8988T (cell line): Measurements from ENCODE around the gene RCL1.

Experiments
- DNase-seq: peaks from one replicate; pipeline ENCODE4 v3.0.0; 2011

Gene RCL1

DNA sequence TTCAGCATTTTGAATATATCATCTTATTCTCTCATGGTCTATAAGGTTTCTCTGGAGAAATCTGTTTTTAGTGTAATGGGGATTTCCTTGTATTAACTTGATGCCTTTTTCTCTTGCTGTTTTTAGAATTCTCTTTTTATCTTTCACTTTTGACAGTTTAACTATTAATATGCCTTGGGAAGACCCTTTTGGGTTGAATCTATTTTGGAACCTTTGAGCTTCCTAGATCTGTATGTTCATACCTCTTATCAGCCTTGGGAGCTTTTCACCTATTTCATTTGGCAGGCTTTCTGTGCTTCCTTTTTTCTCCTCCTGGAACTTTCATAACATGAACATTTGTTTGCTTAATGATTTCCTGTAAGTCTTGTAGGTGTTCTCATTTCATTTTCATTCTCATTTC, 22.2 kb downstream of the RCL1 start:
- no peak for DNase-seq

GRCh38 chr9:4815381-4815956, 22.7 kb downstream of the RCL1 start:
- DNase-seq: no peak

- no peak for DNase-seq
Observed at GRCh38 chr9:4820168-4820567, 27.4 kb downstream of the RCL1 start.

DNA sequence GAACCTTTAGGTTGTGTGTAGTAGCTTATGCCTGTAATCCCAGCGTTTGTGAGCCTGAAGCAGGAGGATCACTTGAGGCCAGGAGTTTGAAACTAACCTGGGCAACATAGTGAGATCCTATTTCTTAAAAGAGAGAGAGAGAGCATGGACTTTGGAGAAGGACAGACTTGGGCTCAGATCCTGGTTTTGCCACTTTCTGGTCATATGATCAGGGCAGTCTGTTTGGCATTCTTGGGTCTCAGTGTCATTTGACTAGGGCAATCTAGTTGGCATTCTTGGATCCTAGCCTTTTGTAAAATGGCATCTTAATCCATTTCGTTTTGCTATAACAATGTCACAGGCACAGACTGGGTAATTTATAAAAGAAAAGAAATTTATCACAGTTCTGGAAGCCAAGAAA, 28.4 kb downstream of the RCL1 start:
- DNase-seq: no peak

- no peak for DNase-seq
Observed at GRCh38 chr9:4822057-4822456, 29.3 kb downstream of the RCL1 start.

DNA sequence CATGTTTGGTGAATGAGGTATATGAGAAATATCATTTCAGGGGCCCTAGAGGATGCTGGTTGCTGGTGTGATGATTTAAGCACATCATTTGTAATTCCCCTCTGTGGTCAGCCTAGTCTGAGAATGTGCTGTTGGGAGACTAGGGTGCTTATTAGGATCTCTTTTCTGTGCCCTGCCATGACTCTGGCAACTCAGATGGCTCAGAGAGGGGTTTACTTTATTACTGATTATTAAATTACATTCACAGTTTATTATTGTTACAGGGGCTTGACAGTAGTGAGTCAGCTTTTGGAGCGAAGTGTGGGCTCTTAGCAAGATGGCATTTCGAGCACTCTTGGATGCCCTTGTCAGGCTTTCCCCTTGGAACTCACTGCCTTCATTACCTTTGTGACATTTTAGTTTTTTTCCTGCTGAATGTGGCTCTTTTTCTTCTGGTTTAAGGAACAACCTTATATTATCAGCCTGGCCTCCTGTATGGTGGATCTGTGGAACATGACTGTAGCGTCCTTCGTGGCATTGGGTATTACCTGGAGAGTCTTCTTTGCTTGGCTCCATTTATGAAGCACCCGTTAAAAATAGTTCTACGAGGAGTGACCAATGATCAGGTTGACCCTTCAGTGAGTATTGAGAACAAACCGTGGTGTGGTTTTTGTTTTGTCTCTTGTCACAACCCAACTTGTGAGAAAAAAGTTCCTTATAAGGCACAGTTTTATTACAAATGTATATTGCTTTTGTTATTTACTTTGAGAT, 33.8 kb downstream of the RCL1 start:
- DNase-seq: no peak

GRCh38 chr9:4827224-4827623, 34.5 kb downstream of the RCL1 start:
- no peak for DNase-seq

DNA sequence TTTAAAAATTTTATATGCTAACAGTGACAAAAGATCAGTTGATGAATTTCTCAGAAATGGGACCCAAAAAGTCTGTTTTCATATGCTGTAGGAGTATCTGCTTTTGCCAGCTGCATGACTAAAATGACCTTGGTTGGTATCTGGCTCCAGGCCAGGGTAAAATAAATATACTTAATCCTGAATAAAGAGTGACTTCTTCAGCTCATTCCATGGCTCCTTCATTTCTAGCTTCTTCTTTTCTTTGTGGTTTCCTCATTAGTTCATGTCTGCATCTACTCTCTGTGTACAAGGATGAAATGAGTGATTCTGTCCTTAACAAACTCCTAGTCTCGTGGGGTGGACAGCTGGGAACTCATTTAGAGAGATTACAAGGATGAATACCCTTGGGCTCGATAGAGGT, 36.0 kb downstream of the RCL1 start:
- DNase-seq: no peak

- no peak for DNase-seq
Observed at GRCh38 chr9:4829969-4830368, 37.2 kb downstream of the RCL1 start.

DNA sequence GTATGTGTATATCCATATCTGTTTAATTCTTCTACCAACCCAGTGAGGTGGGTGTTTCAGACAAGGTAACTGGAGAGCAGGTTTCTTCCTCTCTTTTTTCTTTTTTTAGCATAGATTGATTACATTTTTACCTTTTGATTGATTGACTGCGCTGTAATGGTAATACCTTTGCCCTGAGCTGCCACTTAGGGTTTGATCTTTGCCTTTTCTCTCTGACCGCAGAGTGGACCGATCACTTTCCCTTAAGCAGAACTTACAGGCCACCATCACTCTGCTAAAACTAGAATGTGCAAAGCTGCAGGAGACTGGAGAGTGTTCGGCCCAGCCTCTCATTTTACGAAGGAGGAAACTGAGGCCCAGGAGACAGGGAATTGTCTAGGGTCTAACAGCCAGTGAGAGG, 38.0 kb downstream of the RCL1 start:
- DNase-seq: no peak

DNA sequence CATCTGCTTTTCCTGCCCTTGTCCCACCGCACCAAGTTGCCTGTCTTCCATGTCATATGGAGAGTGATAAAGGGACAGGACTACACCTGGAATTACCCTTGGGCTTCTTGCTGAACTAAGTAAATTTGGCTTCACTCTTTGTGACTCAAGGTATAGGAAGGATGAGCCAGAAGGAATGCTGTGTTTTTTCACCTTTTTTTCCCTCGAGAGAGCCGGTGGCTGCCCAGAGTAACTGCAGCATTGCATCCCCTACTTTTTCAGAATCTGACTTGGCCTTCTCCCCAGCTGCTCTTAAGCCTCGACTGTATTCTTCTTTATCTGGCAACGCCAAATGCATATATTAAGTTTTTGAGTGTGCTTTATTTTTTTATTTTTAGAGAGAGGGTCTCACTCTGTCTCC, 38.4 kb downstream of the RCL1 start:
- no peak for DNase-seq

DNA sequence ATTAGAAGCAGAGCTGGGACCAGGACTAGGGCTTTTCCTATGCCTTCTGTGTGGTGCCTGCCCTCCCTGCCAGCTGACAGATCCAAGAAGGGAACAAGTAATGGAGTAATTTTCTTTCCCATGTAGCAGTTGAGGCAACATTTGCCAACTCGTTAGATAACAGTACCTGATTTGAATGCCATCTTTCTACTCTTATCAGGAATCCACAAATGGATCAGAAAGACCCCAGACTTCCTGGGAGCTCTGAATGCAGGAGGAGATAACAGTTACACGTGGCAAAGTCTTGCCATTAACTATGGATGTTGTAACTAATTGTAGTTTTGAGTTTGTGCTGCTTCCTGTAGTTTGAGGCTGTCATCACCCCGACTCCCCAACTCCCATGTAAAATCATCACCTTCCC, 39.2 kb downstream of the RCL1 start:
- DNase-seq: no peak

DNA sequence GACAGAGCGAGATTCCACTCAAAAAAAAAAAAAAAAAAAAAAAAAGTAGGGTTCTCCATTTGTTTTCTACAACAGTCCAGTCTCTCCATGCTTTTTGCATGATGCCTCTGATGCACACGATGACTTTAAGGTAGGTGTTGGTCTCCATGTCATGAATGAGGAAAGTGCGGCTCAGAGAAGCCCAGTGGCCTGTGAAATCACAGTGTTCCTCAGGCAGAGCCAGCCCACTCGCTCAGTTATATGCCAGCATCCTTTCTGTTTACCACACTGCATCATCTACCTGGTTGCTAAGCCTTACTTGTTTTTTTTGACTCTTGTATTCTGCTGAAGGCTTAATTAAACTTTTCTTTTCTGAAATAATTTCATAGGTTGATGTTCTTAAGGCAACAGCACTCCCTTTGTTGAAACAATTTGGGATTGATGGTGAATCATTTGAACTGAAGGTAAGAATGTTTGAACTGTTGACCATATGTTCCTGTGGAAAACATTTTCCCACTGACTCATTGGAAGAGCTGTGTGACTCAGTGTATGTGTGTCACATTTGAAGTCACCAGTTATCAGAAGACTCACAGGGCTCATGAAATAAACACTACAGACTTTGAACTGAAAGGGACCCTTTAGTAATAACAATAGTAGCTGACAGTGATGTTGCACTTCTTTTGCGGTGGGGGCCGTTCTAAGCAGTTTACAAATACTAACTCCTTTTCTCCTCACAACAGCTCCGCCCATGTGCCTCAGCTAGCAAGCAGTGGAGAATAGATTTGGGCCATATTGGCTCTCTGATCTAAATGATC, 40.2 kb downstream of the RCL1 start:
- peak; percentile 13 for DNase-seq

DNA sequence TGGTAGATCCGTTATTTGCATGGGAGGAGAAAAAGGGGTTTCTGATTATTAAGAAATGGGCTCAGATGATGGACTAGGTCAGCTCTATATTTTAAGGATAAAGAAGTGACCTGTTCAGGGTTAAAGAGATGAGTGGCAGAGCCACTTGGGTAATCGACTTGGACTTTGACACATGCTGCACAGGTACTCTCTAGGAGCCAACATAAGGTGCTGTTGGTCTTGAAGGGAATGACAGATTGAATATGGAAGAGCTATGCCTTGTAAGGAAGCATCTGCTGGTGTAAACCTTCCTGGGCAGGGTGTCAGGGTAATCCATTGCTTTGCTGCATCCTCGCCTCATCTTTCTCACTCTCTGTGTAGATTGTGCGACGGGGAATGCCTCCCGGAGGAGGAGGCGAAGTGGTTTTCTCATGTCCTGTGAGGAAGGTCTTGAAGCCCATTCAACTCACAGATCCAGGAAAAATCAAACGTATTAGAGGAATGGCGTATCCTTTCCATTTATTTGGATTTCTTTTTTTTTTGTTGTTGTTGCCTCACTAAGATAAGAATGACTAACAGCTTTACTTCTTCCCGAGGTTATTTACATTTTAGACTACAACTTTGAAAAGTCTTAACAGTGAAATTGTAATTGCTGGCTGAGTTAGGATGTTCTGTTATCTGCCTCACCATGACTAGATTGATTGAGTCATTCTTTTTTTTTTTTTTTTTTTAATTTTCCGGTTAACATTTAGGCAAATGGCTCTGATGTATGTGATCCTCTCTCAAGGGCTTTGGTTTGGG, 41.2 kb downstream of the RCL1 start:
- DNase-seq: no peak

- DNase-seq: no peak
Observed at GRCh38 chr9:4836676-4837075, 43.9 kb downstream of the RCL1 start.

DNA sequence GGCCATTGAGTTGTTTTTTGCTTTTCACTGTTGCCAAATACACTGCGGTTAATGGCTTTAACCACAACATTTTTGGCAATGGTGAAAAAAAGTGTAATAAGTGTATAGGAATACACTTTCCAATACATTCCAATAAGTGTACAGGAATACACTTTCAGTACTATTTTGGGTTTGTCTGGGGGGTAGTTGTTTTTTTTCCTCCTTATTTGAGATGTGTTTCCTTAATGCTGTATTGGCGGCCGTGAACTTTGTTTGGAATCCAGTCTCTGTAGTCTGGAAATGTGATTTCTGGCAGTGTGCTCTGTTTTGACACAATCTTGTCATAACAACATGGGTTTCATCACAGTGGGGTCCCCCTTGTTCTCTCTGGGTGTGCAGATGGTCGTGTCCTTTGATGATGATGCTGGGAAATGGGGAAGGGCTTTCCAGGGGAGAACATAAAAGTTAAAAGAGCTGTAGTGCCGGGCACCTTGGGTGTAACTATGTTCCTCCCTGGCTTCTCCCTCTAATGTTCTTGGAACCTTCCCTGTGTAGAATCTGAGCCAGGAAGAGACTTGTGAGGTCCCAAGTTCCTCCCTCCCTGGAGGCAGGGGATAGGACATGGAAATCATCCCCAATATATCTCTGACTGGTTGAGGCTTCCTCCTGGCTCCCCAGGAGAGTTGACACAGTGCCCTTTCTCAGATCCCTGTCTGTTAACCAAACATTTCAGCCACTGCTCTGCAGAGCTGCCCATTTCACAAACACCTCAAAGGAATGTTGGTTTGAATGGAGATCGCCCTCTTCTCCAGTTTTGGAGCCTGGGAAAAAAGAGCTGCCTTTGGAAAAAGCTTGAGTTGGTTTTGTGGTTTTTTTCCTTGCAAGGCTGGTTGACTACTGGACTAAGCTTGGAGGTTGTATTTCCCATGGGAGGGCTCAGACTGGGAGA, 44.8 kb downstream of the RCL1 start:
- DNase-seq: no peak

GRCh38 chr9:4838189-4838546, 45.4 kb downstream of the RCL1 start:
- DNase-seq: no peak

DNA sequence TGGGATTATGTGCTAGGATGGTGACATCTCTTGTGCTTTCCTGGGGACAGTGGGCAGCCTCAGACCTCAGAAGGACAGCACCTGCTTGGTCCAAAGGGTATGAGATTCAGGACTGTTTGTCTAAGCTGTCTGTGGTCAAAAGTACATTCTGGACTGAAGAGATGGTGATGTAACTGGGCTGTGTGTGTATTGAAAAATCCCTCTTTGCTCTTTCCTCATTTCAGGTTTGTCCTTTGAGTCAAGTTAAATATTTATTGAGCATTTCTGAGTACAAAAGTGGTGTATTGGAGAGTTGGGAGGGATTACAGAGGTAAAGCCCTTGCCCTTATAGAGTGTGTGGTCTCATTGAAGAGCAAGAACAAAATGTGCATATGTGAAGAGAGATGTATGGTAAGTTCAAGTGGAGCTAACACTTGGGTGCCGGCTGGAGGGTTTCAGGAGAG, 46.7 kb downstream of the RCL1 start:
- DNase-seq: no peak

GRCh38 chr9:4840018-4840417, 47.3 kb downstream of the RCL1 start:
- no peak for DNase-seq

GRCh38 chr9:4842213-4842612, 49.5 kb downstream of the RCL1 start:
- no peak for DNase-seq

DNA sequence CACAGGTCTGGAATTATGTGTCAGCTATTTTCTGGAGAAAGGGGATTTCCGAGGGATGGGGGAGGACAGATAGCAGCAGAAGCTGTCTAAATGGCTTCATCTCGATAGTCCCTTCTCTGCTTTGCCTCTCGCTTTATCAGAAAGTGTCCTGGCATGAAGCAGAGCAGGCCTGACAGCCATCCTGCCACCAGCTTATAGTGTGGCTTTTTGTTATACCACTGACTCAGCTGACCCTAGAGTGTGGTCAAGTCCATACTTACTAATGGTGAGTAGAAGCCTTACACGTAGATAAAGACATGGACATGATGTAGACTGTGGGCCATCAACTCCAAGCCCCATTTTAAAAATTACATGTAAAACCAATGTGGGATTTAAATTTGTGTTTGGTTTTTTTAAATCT, 50.0 kb downstream of the RCL1 start:
- no peak for DNase-seq
